Neutrophil (primary cell): Measurements from ENCODE around the gene FRK.

Experiments used
- H3K27ac ChIP-seq: fragments of 200-600 bp; sonication (generic); 2 replicates; pipeline ENCODE4 v1.5.1; 2016; ENCODE audit warnings: mild to moderate bottlenecking, moderate library complexity
- H3K27me3 ChIP-seq: fragments of 200-600 bp; sonication (generic); 2 replicates; pipeline ENCODE4 v1.6.0; 2016; ENCODE audit warnings: mild to moderate bottlenecking
- H3K36me3 ChIP-seq: fragments of 200-600 bp; sonication (generic); 2 replicates; pipeline ENCODE4 v1.5.1; 2017
- H3K4me1 ChIP-seq, 2 experiments: fragments of 200-600 bp in 1 of 2; sonication (generic) in 1 of 2; 1 replicate in 1 of 2; 2 replicates in 1 of 2; pipeline versions ENCODE4 v1.5.1 to v1.6.1; 2013 to 2016; ENCODE audit warnings: low read depth in 1 of 2, low read length in 1 of 2, mild to moderate bottlenecking in 1 of 2, moderate library complexity in 1 of 2; ENCODE audit not compliant: control insufficient read depth in 1 of 2, insufficient read depth in 1 of 2
- H3K4me3 ChIP-seq, 2 experiments: fragments of 200-600 bp in 1 of 2; sonication (generic) in 1 of 2; 1 replicate in 1 of 2; 2 replicates in 1 of 2; pipeline ENCODE4 v1.5.1; 2013 to 2016; ENCODE audit warnings: low read depth in 1 of 2, low read length in 1 of 2, mild to moderate bottlenecking in 1 of 2, moderate library complexity in 1 of 2
- H3K9me3 ChIP-seq: fragments of 200-600 bp; sonication (generic); 2 replicates; pipeline ENCODE4 v1.5.1; 2016
- CTCF ChIP-seq: fragments of 200-600 bp; sonication (generic); IDR thresholded peaks from 2 replicates; pipeline ENCODE4 v1.5.1; 2016; ENCODE audit warnings: antibody characterized with exemption

Gene FRK

GRCh38 chr6:116084284-116084683 is 23.6 kb upstream of the FRK start:
- Histone ChIP-seq H3K4me1 (no peaks in the 10 kb centered on the region), H3K27me3 (peaks cover 17% of the 10 kb centered on the region)
- TF ChIP-seq CTCF: no peak

GRCh38 chr6:116083052-116083451 is 22.4 kb upstream of the FRK start:
- Histone ChIP-seq H3K9me3 (no peaks in the 10 kb centered on the region), H3K4me1 (no peaks in the 10 kb centered on the region), H3K27ac (no peak overlapping the region), H3K27me3 (peaks cover 17% of the 10 kb centered on the region), H3K36me3 (no peaks in the 10 kb centered on the region), H3K4me3 (no peak overlapping the region)
- no peak for TF ChIP-seq CTCF

More at GRCh38 chr6:116084284-116084683, 23.6 kb upstream of the FRK start:
- no peak overlapping the region for H3K27ac ChIP-seq
- no peak overlapping the region for H3K4me3 ChIP-seq
- H3K9me3 ChIP-seq: no peaks in the 10 kb centered on the region
- no peaks in the 10 kb centered on the region for H3K36me3 ChIP-seq

- no peak for TF ChIP-seq CTCF
- peaks cover 13% of the 10 kb centered on the region for H3K27me3 ChIP-seq
- no peak overlapping the region for H3K4me3 ChIP-seq
- no peak overlapping the region for H3K27ac ChIP-seq
- H3K9me3 ChIP-seq: no peaks in the 10 kb centered on the region
- H3K4me1 ChIP-seq: no peaks in the 10 kb centered on the region
- no peaks in the 10 kb centered on the region for H3K36me3 ChIP-seq
Observed at GRCh38 chr6:116078945-116079344, 18.3 kb upstream of the FRK start.

GRCh38 chr6:116078522-116078921 is 17.8 kb upstream of the FRK start:
- H3K4me3 ChIP-seq: no peak overlapping the region
- no peaks in the 10 kb centered on the region for H3K36me3 ChIP-seq
- H3K9me3 ChIP-seq: no peaks in the 10 kb centered on the region
- H3K27me3 ChIP-seq: peaks cover 17% of the 10 kb centered on the region
- no peak overlapping the region for H3K27ac ChIP-seq
- TF ChIP-seq CTCF: no peak
- H3K4me1 ChIP-seq: no peaks in the 10 kb centered on the region

- peaks cover 10% of the 10 kb centered on the region for H3K27me3 ChIP-seq
- H3K9me3 ChIP-seq: no peaks in the 10 kb centered on the region
- no peak overlapping the region for H3K4me3 ChIP-seq
- H3K4me1 ChIP-seq: no peaks in the 10 kb centered on the region
- H3K36me3 ChIP-seq: no peaks in the 10 kb centered on the region
- H3K27ac ChIP-seq: no peak overlapping the region
- TF ChIP-seq CTCF: no peak
Observed at GRCh38 chr6:116074732-116075390, 14.2 kb upstream of the FRK start.
